Vagina (tissue), 2 donors: ENCODE data around the gene ATG16L1.

Experiments
- POLR2A ChIP-seq, 2 donors: fragments of 450-650 bp; IDR thresholded peaks; one replicate each; pipeline ENCODE4 v1.6.1; 2017; ENCODE audit warnings: antibody characterized with exemption in 2 of 2, mild to moderate bottlenecking in 2 of 2, moderate library complexity in 2 of 2
- POLR2AphosphoS5 ChIP-seq, 2 donors: sonication (generic); formaldehyde crosslinking; IDR thresholded peaks; one replicate each; pipeline ENCODE4 v1.9.0; 2017; ENCODE audit warnings: antibody characterized with exemption in 2 of 2, mild to moderate bottlenecking in 2 of 2, low read depth in 1 of 2; ENCODE audit not compliant: insufficient read depth in 1 of 2

DNA sequence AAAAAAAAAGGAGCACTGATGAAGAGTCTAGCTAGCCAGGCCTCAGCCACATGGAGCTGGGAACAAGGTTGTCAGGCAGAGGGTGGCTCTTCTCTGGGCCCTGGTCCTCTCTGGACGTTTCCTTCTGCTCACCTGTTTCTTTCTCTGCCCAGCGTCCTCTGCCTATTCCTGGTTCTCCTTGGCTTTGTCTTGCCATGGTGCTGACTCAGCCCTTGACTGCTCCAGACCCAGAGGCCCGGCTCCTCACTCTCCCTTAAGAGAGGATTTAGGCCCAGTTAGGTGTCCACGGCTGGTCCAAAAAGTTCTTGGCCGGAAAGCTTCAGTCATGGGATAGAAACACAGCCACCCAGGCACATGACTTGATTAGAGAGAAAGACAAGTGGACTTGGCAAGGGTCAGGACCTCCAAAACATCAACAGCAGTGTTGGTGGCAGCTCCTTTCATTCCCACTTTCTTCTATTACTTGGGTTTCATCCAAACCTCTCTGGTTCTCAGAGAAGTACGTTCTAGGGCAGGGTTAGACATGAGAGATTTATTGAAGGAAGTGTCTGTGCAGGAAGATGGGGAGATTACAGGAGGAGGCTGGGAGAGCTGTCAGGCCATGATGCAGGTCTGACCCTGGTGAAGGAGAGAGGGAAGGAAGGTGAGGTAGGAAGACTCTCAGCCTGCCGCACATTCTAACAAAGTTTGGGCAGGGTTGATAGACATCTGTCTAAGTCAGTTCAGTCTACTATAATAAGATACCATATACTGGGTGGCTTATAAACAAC, 14.5 kb upstream of the ATG16L1 start:
- TF ChIP-seq POLR2A (IDR thresholded peaks at IDR 0.05) (no peak), POLR2AphosphoS5 (IDR thresholded peaks at IDR 0.05; ENCODE audit: insufficient read depth in 1 of 2, low read depth in 1 of 2) (no peak)
